T-helper 9 cell (primary cell): ENCODE measurements around the gene SH3BGRL2.
"Not testable (repeated sequence)": the region's sequence is repeated elsewhere in the genome, so short reads cannot be mapped to it uniquely, and the experiment has no call there.

Experiments used
- DNase-seq: peaks from one replicate; pipeline ENCODE4 v3.0.0-alpha.2; 2020

The SH3BGRL2 gene

GRCh38 chr6:79614326-79615305 is 16.5 kb upstream of the SH3BGRL2 start:
- no peak for DNase-seq

GRCh38 chr6:79617518-79617941 is 13.6 kb upstream of the SH3BGRL2 start:
- DNase-seq, result no peak

GRCh38 chr6:79618425-79618824 is 12.7 kb upstream of the SH3BGRL2 start:
- DNase-seq, result not testable (repeated sequence)

GRCh38 chr6:79621579-79621978 is 9.6 kb upstream of the SH3BGRL2 start:
- DNase-seq, result no peak

- no peak for DNase-seq
These were observed 8.8 kb upstream of the SH3BGRL2 start for GRCh38 chr6:79622364-79622763.

GRCh38 chr6:79623106-79623505 is 8.0 kb upstream of the SH3BGRL2 start:
- no peak for DNase-seq

GRCh38 chr6:79625746-79626145 is 5.4 kb upstream of the SH3BGRL2 start:
- no peak for DNase-seq

- DNase-seq, result no peak
These were observed 4.3 kb upstream of the SH3BGRL2 start for GRCh38 chr6:79626811-79627210.

- no peak for DNase-seq
These were observed 3.7 kb upstream of the SH3BGRL2 start for GRCh38 chr6:79627422-79627821.

GRCh38 chr6:79628466-79629288 is 2.5 kb upstream of the SH3BGRL2 start:
- no peak for DNase-seq

GRCh38 chr6:79630380-79630882 is 698 bp upstream of the SH3BGRL2 start:
- DNase-seq, result no peak

- no peak for DNase-seq
These were observed 604 bp downstream of the SH3BGRL2 start for GRCh38 chr6:79631693-79632172.

GRCh38 chr6:79632580-79632979 is 1.5 kb downstream of the SH3BGRL2 start:
- DNase-seq, result no peak

GRCh38 chr6:79634491-79635231 is 3.5 kb downstream of the SH3BGRL2 start:
- DNase-seq, result no peak

- DNase-seq, result no peak
These were observed 4.1 kb downstream of the SH3BGRL2 start for GRCh38 chr6:79635232-79635543.

- DNase-seq, result no peak
These were observed 5.5 kb downstream of the SH3BGRL2 start for GRCh38 chr6:79636673-79637072.

- DNase-seq, result no peak
These were observed 9.3 kb downstream of the SH3BGRL2 start for GRCh38 chr6:79640146-79641111.

- DNase-seq, result no peak
These were observed 14.9 kb downstream of the SH3BGRL2 start for GRCh38 chr6:79646006-79646405.

- DNase-seq, result no peak
These were observed 15.4 kb downstream of the SH3BGRL2 start for GRCh38 chr6:79646561-79646960.

GRCh38 chr6:79647741-79648140 is 16.6 kb downstream of the SH3BGRL2 start:
- no peak for DNase-seq

GRCh38 chr6:79648328-79648727 is 17.2 kb downstream of the SH3BGRL2 start:
- DNase-seq, result no peak
